Fibroblast of the aortic adventitia (primary cell): ENCODE data around the gene FREY1. TPM values are rescaled to one million over a fixed set of nuclear protein-coding genes. Genes with fewer than 3 reads are reported as not detected.

Experiments used
- DNase-seq: peaks from one replicate; pipeline ENCODE4 v3.0.0-alpha.2; 2010; ENCODE audit warnings: low read depth
- H3K4me3 ChIP-seq: 2 replicates; pipeline ENCODE4 v1.5.1; 2011; ENCODE audit warnings: low read depth, mild to moderate bottlenecking, control low read depth, low read length, moderate library complexity
- CTCF ChIP-seq: IDR thresholded peaks from 2 replicates; pipeline ENCODE4 v1.5.1; 2011; ENCODE audit warnings: mild to moderate bottlenecking, low read length, control low read depth, inconsistent platforms; ENCODE audit not compliant: insufficient read depth
- total RNA-seq: library from RNA; depleted of rRNA; stranded (reverse); fragments of >200 nt; gene quantifications from 2 replicates; pipeline ENCODE4 v1.2.3, GENCODE V29; 2012; ENCODE audit warnings: low replicate concordance

FREY1 gene
- total RNA-seq, 1 donor: 1.6 TPM

- TF ChIP-seq CTCF: no peak
- no peak overlapping the region for H3K4me3 ChIP-seq
- DNase-seq: no peak
Observed at GRCh38 chr11:45920531-45921477, 13.7 kb upstream of the FREY1 start.

- TF ChIP-seq CTCF: no peak
- no peak for DNase-seq
- H3K4me3 ChIP-seq: no peak overlapping the region
Observed at GRCh38 chr11:45919806-45920530, 12.9 kb upstream of the FREY1 start.

GRCh38 chr11:45918962-45919675 lies 12.0 kb upstream of the FREY1 start:
- DNase-seq: no peak
- H3K4me3 ChIP-seq: no peak overlapping the region
- no peak for TF ChIP-seq CTCF

- DNase-seq: peak; percentile 65
- no peak for TF ChIP-seq CTCF
- H3K4me3 ChIP-seq: peak overlapping the region; percentile 99
Observed at GRCh38 chr11:45918331-45918941, 11.4 kb upstream of the FREY1 start.

- no peak for TF ChIP-seq CTCF
- H3K4me3 ChIP-seq: peak within 1 kb of the TSS; percentile 99
- DNase-seq: peak; percentile 100
Observed at GRCh38 chr11:45917623-45918330, 10.7 kb upstream of the FREY1 start, which contains the start of gene PEX16. PEX16 (minus strand) TSS chr11:45917877; CDS start chr11:45917811, 66 bp downstream.

- peak overlapping the region; percentile 99 for H3K4me3 ChIP-seq
- no peak for TF ChIP-seq CTCF
- DNase-seq: no peak
Observed at GRCh38 chr11:45917286-45917622, 10.2 kb upstream of the FREY1 start.
